ENCODE data around the gene ZMYM3.

DNA sequence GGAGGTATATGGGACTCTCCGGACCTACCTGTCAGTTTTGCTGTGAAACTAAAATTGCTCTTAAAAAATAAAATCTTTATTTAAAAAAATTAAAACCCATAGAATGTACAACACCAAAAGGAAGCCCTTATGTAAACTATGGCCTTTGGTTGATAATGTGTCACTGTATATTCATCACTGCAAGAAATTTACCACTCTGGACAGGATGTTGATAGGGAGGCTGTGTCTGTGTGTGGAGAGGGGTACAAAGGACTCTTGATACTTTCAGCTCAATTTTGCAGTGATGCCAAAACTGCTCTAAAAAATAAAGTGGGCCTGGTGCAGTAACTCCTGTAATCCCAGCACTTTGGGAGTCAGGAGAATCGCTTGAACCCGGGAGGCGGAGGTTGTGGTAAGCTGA lies 2.9 kb upstream of the ZMYM3 start:
- TF ChIP-seq, protein P1, sequence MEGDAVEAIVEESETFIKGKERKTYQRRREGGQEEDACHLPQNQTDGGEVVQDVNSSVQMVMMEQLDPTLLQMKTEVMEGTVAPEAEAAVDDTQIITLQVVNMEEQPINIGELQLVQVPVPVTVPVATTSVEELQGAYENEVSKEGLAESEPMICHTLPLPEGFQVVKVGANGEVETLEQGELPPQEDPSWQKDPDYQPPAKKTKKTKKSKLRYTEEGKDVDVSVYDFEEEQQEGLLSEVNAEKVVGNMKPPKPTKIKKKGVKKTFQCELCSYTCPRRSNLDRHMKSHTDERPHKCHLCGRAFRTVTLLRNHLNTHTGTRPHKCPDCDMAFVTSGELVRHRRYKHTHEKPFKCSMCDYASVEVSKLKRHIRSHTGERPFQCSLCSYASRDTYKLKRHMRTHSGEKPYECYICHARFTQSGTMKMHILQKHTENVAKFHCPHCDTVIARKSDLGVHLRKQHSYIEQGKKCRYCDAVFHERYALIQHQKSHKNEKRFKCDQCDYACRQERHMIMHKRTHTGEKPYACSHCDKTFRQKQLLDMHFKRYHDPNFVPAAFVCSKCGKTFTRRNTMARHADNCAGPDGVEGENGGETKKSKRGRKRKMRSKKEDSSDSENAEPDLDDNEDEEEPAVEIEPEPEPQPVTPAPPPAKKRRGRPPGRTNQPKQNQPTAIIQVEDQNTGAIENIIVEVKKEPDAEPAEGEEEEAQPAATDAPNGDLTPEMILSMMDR (conservative IDR thresholded peaks at IDR 0.05; ENCODE audit: low read length): no peak
- TF ChIP-seq EZH2phosphoT487 (IDR thresholded peaks at IDR 0.05; ENCODE audit: borderline replicate concordance, low read depth, low read length): no peak
